Neutrophil (primary cell): ENCODE data around the gene HAO2.

ENCODE experiments used
- H3K27ac ChIP-seq: fragments of 200-600 bp; sonication (generic); 2 replicates; pipeline ENCODE4 v1.5.1; 2016; ENCODE audit warnings: mild to moderate bottlenecking, moderate library complexity
- H3K27me3 ChIP-seq: fragments of 200-600 bp; sonication (generic); 2 replicates; pipeline ENCODE4 v1.6.0; 2016; ENCODE audit warnings: mild to moderate bottlenecking
- H3K36me3 ChIP-seq: fragments of 200-600 bp; sonication (generic); 2 replicates; pipeline ENCODE4 v1.5.1; 2017
- H3K4me1 ChIP-seq, 2 experiments: fragments of 200-600 bp in 1 of 2; sonication (generic) in 1 of 2; 1 replicate in 1 of 2; 2 replicates in 1 of 2; pipeline versions ENCODE4 v1.5.1 to v1.6.1; 2013 to 2016; ENCODE audit warnings: low read depth in 1 of 2, low read length in 1 of 2, mild to moderate bottlenecking in 1 of 2, moderate library complexity in 1 of 2; ENCODE audit not compliant: control insufficient read depth in 1 of 2, insufficient read depth in 1 of 2
- H3K4me3 ChIP-seq, 2 experiments: fragments of 200-600 bp in 1 of 2; sonication (generic) in 1 of 2; 1 replicate in 1 of 2; 2 replicates in 1 of 2; pipeline ENCODE4 v1.5.1; 2013 to 2016; ENCODE audit warnings: low read depth in 1 of 2, low read length in 1 of 2, mild to moderate bottlenecking in 1 of 2, moderate library complexity in 1 of 2
- H3K9me3 ChIP-seq: fragments of 200-600 bp; sonication (generic); 2 replicates; pipeline ENCODE4 v1.5.1; 2016
- CTCF ChIP-seq: fragments of 200-600 bp; sonication (generic); IDR thresholded peaks from 2 replicates; pipeline ENCODE4 v1.5.1; 2016; ENCODE audit warnings: antibody characterized with exemption

The HAO2 gene

GRCh38 chr1:119338004-119338403, 30.6 kb upstream of the HAO2 start:
- Histone ChIP-seq H3K4me3 (no peak overlapping the region), H3K9me3 (no peaks in the 10 kb centered on the region), H3K27ac (no peak overlapping the region), H3K36me3 (no peaks in the 10 kb centered on the region), H3K4me1 (no peaks in the 10 kb centered on the region), H3K27me3 (no peaks in the 10 kb centered on the region)
- TF ChIP-seq CTCF = no peak

- H3K4me3 ChIP-seq = no peak overlapping the region
- H3K36me3 ChIP-seq = no peaks in the 10 kb centered on the region
- H3K9me3 ChIP-seq = no peaks in the 10 kb centered on the region
- no peak for TF ChIP-seq CTCF
- H3K27me3 ChIP-seq = no peaks in the 10 kb centered on the region
- no peaks in the 10 kb centered on the region for H3K4me1 ChIP-seq
- no peak overlapping the region for H3K27ac ChIP-seq
Measured at GRCh38 chr1:119338757-119339156, 29.8 kb upstream of the HAO2 start.

- no peaks in the 10 kb centered on the region for H3K27me3 ChIP-seq
- TF ChIP-seq CTCF = no peak
- H3K4me3 ChIP-seq = no peak overlapping the region
- no peaks in the 10 kb centered on the region for H3K4me1 ChIP-seq
- H3K9me3 ChIP-seq = no peaks in the 10 kb centered on the region
- H3K36me3 ChIP-seq = no peaks in the 10 kb centered on the region
- H3K27ac ChIP-seq = no peak overlapping the region
Measured at GRCh38 chr1:119340861-119341261, 27.7 kb upstream of the HAO2 start.

- Histone ChIP-seq H3K27me3 (no peaks in the 10 kb centered on the region), H3K27ac (no peak overlapping the region), H3K36me3 (no peaks in the 10 kb centered on the region), H3K4me1 (no peaks in the 10 kb centered on the region), H3K9me3 (no peaks in the 10 kb centered on the region), H3K4me3 (no peak overlapping the region)
- TF ChIP-seq CTCF = no peak
Measured at GRCh38 chr1:119341372-119341947, 27.1 kb upstream of the HAO2 start.

- Histone ChIP-seq H3K4me3 (no peak overlapping the region), H3K9me3 (no peaks in the 10 kb centered on the region), H3K36me3 (no peaks in the 10 kb centered on the region), H3K27me3 (no peaks in the 10 kb centered on the region), H3K27ac (no peak overlapping the region), H3K4me1 (no peaks in the 10 kb centered on the region)
- no peak for TF ChIP-seq CTCF
Measured at GRCh38 chr1:119345398-119345797, 23.2 kb upstream of the HAO2 start.

- Histone ChIP-seq H3K4me1 (no peaks in the 10 kb centered on the region), H3K9me3 (no peaks in the 10 kb centered on the region), H3K27me3 (no peaks in the 10 kb centered on the region), H3K27ac (no peak overlapping the region), H3K36me3 (no peaks in the 10 kb centered on the region), H3K4me3 (no peak overlapping the region)
- TF ChIP-seq CTCF = no peak
Measured at GRCh38 chr1:119347858-119348257, 20.7 kb upstream of the HAO2 start.
